ENCODE results near the gene CRTC2. TPM values are rescaled to one million over a fixed set of nuclear protein-coding genes. Genes with fewer than 3 reads are reported as not detected.

The CRTC2 gene
- total RNA-seq, 1 experiment from 2014 or later, result 45.7 TPM

- Mint-ChIP-seq H3K27me3 (ENCODE audit: low read depth) (no peaks in the 10 kb centered on the region), H3K4me1 (peaks cover 42 to 54% of the 10 kb centered on the region in 2 experiments), H3K36me3 (ENCODE audit: insufficient read depth in 1 of 3, low read depth in 3 of 3) (peaks cover 25 to 36% (median 27%) of the 10 kb centered on the region in 3 experiments), H3K9me3 (no peaks in the 10 kb centered on the region; a peak in 1 of 5 replicates), H3K4me3 (peak overlapping the region in 1 of 2 experiments; percentile 100; a peak in 2 of 5 replicates), H3K27ac (peak overlapping the region in 1 of 3 experiments; percentile 87; a peak in 2 of 7 replicates)
- Histone ChIP-seq H2BK5ac (ENCODE audit: insufficient read length, low read length) (no peak overlapping the region), H2BK120ac (ENCODE audit: low read depth, low read length, poor library complexity, severe bottlenecking) (no peak overlapping the region), H4K8ac (replicated peaks; ENCODE audit: insufficient read length, low read depth, low read length) (no peak overlapping the region), H3K27me3 (ENCODE audit: insufficient read depth, low read length) (no peaks in the 10 kb centered on the region), H3K23ac (ENCODE audit: insufficient read length, low read depth, low read length) (no peak overlapping the region), H3K14ac (ENCODE audit: insufficient read depth, low read length) (no peak overlapping the region), H3K23me2 (ENCODE audit: insufficient read length, low read depth, low read length, poor library complexity, severe bottlenecking) (peaks cover 29% of the 10 kb centered on the region), H2AK5ac (ENCODE audit: insufficient read length, low read length) (no peak overlapping the region), H3K4ac (ENCODE audit: low read depth, low read length) (no peak overlapping the region), H3T11ph (ENCODE audit: low read length) (no peak overlapping the region), H2AFZ (ENCODE audit: low read length) (no peak overlapping the region), H2BK15ac (ENCODE audit: low read depth, low read length) (no peak overlapping the region), H2BK20ac (ENCODE audit: low read depth, low read length, poor library complexity, severe bottlenecking) (no peak overlapping the region), H3K79me2 (ENCODE audit: insufficient read depth, low read length) (peaks cover 40% of the 10 kb centered on the region), H3K56ac (ENCODE audit: insufficient read length, low read depth, low read length) (no peak overlapping the region), H3K4me2 (ENCODE audit: insufficient read depth, insufficient read length, low read length) (no peak overlapping the region), H4K5ac (ENCODE audit: insufficient read length, low read depth, low read length) (no peak overlapping the region), H3K9me3 (ENCODE audit: control insufficient read depth, low read depth, low read length) (no peaks in the 10 kb centered on the region), H4K20me1 (ENCODE audit: control insufficient read depth, insufficient read depth, insufficient read length) (no peaks in the 10 kb centered on the region), H3K4me1 (ENCODE audit: insufficient read depth, low read length) (no peaks in the 10 kb centered on the region), H2BK12ac (ENCODE audit: insufficient read length, low read depth, low read length) (no peak overlapping the region), H3K79me1 (ENCODE audit: insufficient read depth, low read depth, low read length, poor library complexity, severe bottlenecking) (peaks cover 18% of the 10 kb centered on the region), H3K18ac (ENCODE audit: insufficient read length, low read depth, low read length) (no peak overlapping the region), H3K9ac (ENCODE audit: extremely low read depth, insufficient read length, low read length) (no peak overlapping the region), H4K91ac (ENCODE audit: insufficient read length, low read depth, low read length) (no peak overlapping the region), H3K27ac (ENCODE audit: insufficient read length, low read depth, low read length) (no peak overlapping the region)
- TF ChIP-seq, protein P1, sequence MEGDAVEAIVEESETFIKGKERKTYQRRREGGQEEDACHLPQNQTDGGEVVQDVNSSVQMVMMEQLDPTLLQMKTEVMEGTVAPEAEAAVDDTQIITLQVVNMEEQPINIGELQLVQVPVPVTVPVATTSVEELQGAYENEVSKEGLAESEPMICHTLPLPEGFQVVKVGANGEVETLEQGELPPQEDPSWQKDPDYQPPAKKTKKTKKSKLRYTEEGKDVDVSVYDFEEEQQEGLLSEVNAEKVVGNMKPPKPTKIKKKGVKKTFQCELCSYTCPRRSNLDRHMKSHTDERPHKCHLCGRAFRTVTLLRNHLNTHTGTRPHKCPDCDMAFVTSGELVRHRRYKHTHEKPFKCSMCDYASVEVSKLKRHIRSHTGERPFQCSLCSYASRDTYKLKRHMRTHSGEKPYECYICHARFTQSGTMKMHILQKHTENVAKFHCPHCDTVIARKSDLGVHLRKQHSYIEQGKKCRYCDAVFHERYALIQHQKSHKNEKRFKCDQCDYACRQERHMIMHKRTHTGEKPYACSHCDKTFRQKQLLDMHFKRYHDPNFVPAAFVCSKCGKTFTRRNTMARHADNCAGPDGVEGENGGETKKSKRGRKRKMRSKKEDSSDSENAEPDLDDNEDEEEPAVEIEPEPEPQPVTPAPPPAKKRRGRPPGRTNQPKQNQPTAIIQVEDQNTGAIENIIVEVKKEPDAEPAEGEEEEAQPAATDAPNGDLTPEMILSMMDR (conservative IDR thresholded peaks at IDR 0.05), result no peak
- no peak for DNase-seq
- WGBS (ENCODE audit: extremely low coverage, insufficient read length, low lambda C conversion rate), result no CpG with 5 or more reads among the region's 11 CpGs
Measured at GRCh38 chr1:153960206-153960605, 1.8 kb upstream of the CRTC2 start.
